IMR-90 (cell line): ENCODE results near the gene KCNJ18. TPM values are rescaled to one million over a fixed set of nuclear protein-coding genes. Genes with fewer than 3 reads are reported as not detected.
"Not testable (repeated sequence)": the region's sequence is repeated elsewhere in the genome, so short reads cannot be mapped to it uniquely, and the experiment has no call there.

Source experiments
- ATAC-seq: fragments of 200-7000 bp; cut with Tn5 transposase; 2 replicates; pipeline ENCODE4 v1.9.1; 2020; ENCODE audit warnings: low read depth, mild to moderate bottlenecking, moderate library complexity
- BruUV-seq: library from RNA; stranded (reverse); fragments of 400-500 nt; replicated peaks from 2 replicates; lab custom pipeline; 2021; lab: Mats Ljungman, UMichigan
- CTCF ChIA-PET: fragments of 300-600 bp; formaldehyde crosslinking; extraction: SDS; loops from one replicate; lab custom pipeline; 2021; ENCODE audit warnings: antibody characterized with exemption; lab: Yijun Ruan, JAX
- POLR2A ChIA-PET: fragments of 300-600 bp; sonication (Branson Sonifier 250); formaldehyde crosslinking; loops from one replicate; lab custom pipeline; 2022; ENCODE audit warnings: antibody characterized with exemption; ENCODE audit not compliant: unreplicated experiment; lab: Charles Lee
- DNase-seq: peaks from one replicate; pipeline ENCODE4 v3.0.0; 2013
- H2AFZ ChIP-seq: replicated peaks from 2 replicates; pipeline ENCODE3; 2013; ENCODE audit warnings: low read length, mild to moderate bottlenecking; ENCODE audit not compliant: poor library complexity
- H2AK5ac ChIP-seq: 2 replicates; pipeline ENCODE4 v1.6.1; 2013; ENCODE audit warnings: low read depth, low read length, inconsistent platforms
- H2AK9ac ChIP-seq: replicated peaks from 2 replicates; pipeline ENCODE3; 2013; ENCODE audit warnings: mild to moderate bottlenecking, low read depth, low read length, moderate library complexity; ENCODE audit not compliant: poor library complexity
- H2BK120ac ChIP-seq: 2 replicates; pipeline ENCODE4 v1.6.1; 2013; ENCODE audit warnings: low read depth, low read length, inconsistent platforms
- H2BK15ac ChIP-seq: 3 replicates; pipeline ENCODE4 v1.6.1; 2013; ENCODE audit warnings: low read depth, low read length, inconsistent platforms
- H2BK20ac ChIP-seq: 2 replicates; pipeline ENCODE4 v1.6.1; 2013; ENCODE audit warnings: low read depth, mild to moderate bottlenecking, inconsistent platforms, low read length, moderate library complexity
- H2BK5ac ChIP-seq: 2 replicates; pipeline ENCODE4 v1.6.1; 2013; ENCODE audit warnings: mild to moderate bottlenecking, low read depth, low read length, inconsistent platforms; ENCODE audit not compliant: poor library complexity, severe bottlenecking
- H3K14ac ChIP-seq: replicated peaks from 2 replicates; pipeline ENCODE4 v1.6.1; 2013; ENCODE audit warnings: low read depth, low read length, inconsistent platforms
- H3K18ac ChIP-seq: 2 replicates; pipeline ENCODE4 v1.6.1; 2013; ENCODE audit warnings: low read depth, low read length, control low read depth
- H3K23ac ChIP-seq: 2 replicates; pipeline ENCODE4 v1.6.1; 2013; ENCODE audit warnings: low read depth, low read length, inconsistent platforms
- H3K27ac ChIP-seq: 2 replicates; pipeline ENCODE4 v1.5.1; 2013; ENCODE audit warnings: mild to moderate bottlenecking, control low read depth, low read length; ENCODE audit not compliant: insufficient read depth
- H3K27me3 ChIP-seq: 2 replicates; pipeline ENCODE4 v1.6.1; 2013; ENCODE audit warnings: low read length; ENCODE audit not compliant: control insufficient read depth, insufficient read depth
- H3K36me3 ChIP-seq: 2 replicates; pipeline ENCODE4 v1.6.1; 2013; ENCODE audit warnings: low read length, mixed read lengths; ENCODE audit not compliant: control insufficient read depth, insufficient read depth
- H3K4ac ChIP-seq: 2 replicates; pipeline ENCODE4 v1.6.1; 2013; ENCODE audit warnings: low read depth, low read length, inconsistent platforms
- H3K4me1 ChIP-seq: 2 replicates; pipeline ENCODE4 v1.6.1; 2013; ENCODE audit warnings: low read length, mixed read lengths; ENCODE audit not compliant: control insufficient read depth, insufficient read depth
- H3K4me2 ChIP-seq: 2 replicates; pipeline ENCODE4 v1.6.1; 2013; ENCODE audit warnings: low read depth, mild to moderate bottlenecking, control low read depth, low read length, moderate library complexity
- H3K4me3 ChIP-seq: 2 replicates; pipeline ENCODE4 v1.5.1; 2013; ENCODE audit warnings: low read depth, mild to moderate bottlenecking, control low read depth, low read length, moderate library complexity; ENCODE audit not compliant: insufficient read depth
- H3K56ac ChIP-seq: 2 replicates; pipeline ENCODE4 v1.6.1; 2013; ENCODE audit warnings: low read length, inconsistent platforms; ENCODE audit not compliant: insufficient read depth; ENCODE audit errors: extremely low read depth
- H3K79me1 ChIP-seq, 2 experiments: 2 replicates each; pipeline ENCODE4 v1.6.1; 2013; ENCODE audit warnings: low read length in 2 of 2, inconsistent platforms in 1 of 2, low read depth in 1 of 2
- H3K9ac ChIP-seq: 2 replicates; pipeline ENCODE4 v1.6.1; 2013; ENCODE audit warnings: low read depth, low read length, control low read depth
- H3K9me1 ChIP-seq: 2 replicates; pipeline ENCODE4 v1.6.1; 2013; ENCODE audit warnings: low read length, inconsistent platforms; ENCODE audit not compliant: insufficient read depth
- H3K9me3 ChIP-seq: 2 replicates; pipeline ENCODE4 v1.6.1; 2013; ENCODE audit warnings: low read length; ENCODE audit not compliant: control insufficient read depth, insufficient read depth
- H4K20me1 ChIP-seq: 2 replicates; pipeline ENCODE4 v1.6.1; 2013; ENCODE audit warnings: low read length, inconsistent platforms; ENCODE audit not compliant: insufficient read depth
- H4K5ac ChIP-seq: 2 replicates; pipeline ENCODE4 v1.6.1; 2013; ENCODE audit warnings: mild to moderate bottlenecking, low read depth, low read length, control low read depth
- H4K8ac ChIP-seq, 2 experiments: 2 replicates each; pipeline ENCODE4 v1.6.1; 2013; ENCODE audit warnings: low read depth in 2 of 2, low read length in 2 of 2, control low read depth in 1 of 2, inconsistent platforms in 1 of 2
- H4K91ac ChIP-seq: 2 replicates; pipeline ENCODE4 v1.6.1; 2013; ENCODE audit warnings: low read depth, low read length, inconsistent platforms; ENCODE audit not compliant: insufficient read depth
- WGBS, 2 experiments: methylation state at CpG; one replicate each; pipeline versions ENCODE4 v1.1.5 to v1.1.7; 2013; ENCODE audit warnings: missing lambda C conversion rate in 2 of 2; ENCODE audit not compliant: insufficient read length in 1 of 2; ENCODE audit errors: extremely low coverage in 2 of 2; 5-methylcytosine and 5-hydroxymethylcytosine counted together
- dilution Hi-C: fragments of 300-500 bp; cut with HindIII; formaldehyde crosslinking; loops from one replicate; pipeline ENCODE4 v1.14.3; 2018; ENCODE audit warnings: low sequenced_read_pairs; ENCODE audit not compliant: unreplicated experiment
- in situ Hi-C: fragments of 300-500 bp; cut with MboI; formaldehyde crosslinking; loops from 3 replicates; pipeline ENCODE4 v1.14.3; 2019; ENCODE audit warnings: low sequenced_read_pairs, inconsistent platforms, mixed read lengths
- intact Hi-C: fragments of 100-400 bp; cut with micrococcal nuclease; formaldehyde crosslinking; loops from 2 replicates; pipeline ENCODE4 v1.10.0; 2022
- polyA plus RNA-seq, 3 experiments: library from polyadenylated mRNA; depleted of rRNA; stranded (reverse); fragments of >200 nt; gene quantifications; 2 replicates each; pipeline ENCODE4 v1.2.3, GENCODE V29; 2012; ENCODE audit warnings: low replicate concordance in 1 of 3
- total RNA-seq: library from RNA; depleted of rRNA; stranded (reverse); fragments of >200 nt; gene quantifications from 2 replicates; pipeline ENCODE4 v1.2.3, GENCODE V29; 2012

KCNJ18 gene
- total and polyA plus RNA-seq, 2 of the 4 experiments (the other 2 are of a cell fraction), result not detected

DNA sequence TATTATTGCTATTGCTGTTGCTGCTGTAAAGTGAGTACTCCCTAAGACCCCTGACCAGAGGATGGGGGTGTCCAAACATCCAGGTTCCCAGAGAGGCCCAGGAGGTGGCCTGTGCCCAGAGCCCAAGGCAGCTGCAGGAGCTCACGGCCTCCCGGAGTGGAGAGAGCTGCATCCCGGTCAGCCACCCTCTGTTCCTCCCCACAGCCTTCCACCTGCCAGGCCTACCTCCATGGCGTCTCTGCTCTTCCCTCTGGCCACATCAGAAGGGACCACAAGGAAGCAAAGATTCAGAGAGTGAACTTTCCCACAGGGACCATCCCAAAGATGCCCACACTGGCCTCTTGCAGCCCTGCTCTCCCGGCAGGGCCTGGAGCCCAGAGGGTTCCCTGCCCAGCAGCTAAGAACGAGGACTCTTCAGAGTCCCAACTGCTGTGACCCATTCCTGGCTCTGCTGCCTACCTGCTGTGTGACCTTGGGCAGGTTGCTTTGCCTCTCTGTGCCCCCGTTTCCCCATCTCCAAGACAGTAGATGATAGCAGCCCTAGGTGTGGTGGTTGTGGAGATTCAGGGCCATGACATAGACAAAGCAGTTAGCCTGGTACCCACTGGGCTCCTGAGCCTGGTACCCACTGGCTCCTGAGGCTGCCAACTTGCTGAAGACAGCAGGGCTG, 53.2 kb downstream of the KCNJ18 start:
- H3K56ac ChIP-seq, ATAC-seq, H3K4me2 ChIP-seq, H3K4me1 ChIP-seq, H3K27me3 ChIP-seq, intact Hi-C loops, H2AFZ ChIP-seq, H2BK20ac ChIP-seq, H4K8ac ChIP-seq, H2BK15ac ChIP-seq, H3K4me3 ChIP-seq, H4K5ac ChIP-seq, H4K20me1 ChIP-seq, H3K18ac ChIP-seq, H3K9ac ChIP-seq, POLR2A ChIA-PET, H2BK5ac ChIP-seq, H3K27ac ChIP-seq, H2AK5ac ChIP-seq, H3K79me1 ChIP-seq, H2AK9ac ChIP-seq, H2BK120ac ChIP-seq, H3K4ac ChIP-seq, DNase-seq, H3K14ac ChIP-seq, H3K9me3 ChIP-seq, dilution Hi-C loops, H3K36me3 ChIP-seq, in situ Hi-C loops, H3K9me1 ChIP-seq, H3K23ac ChIP-seq, H4K91ac ChIP-seq, BruUV-seq, CTCF ChIA-PET: not testable (repeated sequence)
- WGBS, 2 experiments, result 26% methylated on average over 5 of the region's 7 CpGs; no CpG with 5 or more reads in 1 of the 2 experiments

DNA sequence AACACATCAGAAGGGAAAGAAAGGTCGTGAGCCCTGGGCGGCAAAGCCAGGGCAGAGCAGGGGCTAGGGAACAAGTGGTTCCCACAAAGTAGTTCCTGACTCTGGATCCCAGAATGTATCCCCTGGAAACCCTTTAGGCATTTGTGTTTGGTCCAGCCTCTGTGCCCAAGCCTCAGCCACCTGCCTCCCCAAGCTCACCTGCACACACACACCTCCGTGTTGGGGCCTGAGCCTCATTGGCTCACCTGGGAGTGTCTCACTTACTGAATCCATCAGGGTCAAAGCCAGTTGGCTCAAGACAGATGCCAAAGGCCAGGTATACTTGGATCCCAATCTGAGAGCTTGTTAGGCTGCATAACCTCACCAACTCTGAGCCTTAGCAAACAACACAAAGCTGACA, 54.1 kb downstream of the KCNJ18 start:
- H3K14ac ChIP-seq, DNase-seq, H4K8ac ChIP-seq, H2BK5ac ChIP-seq, H2BK15ac ChIP-seq, H3K4me2 ChIP-seq, H3K9ac ChIP-seq, POLR2A ChIA-PET, ATAC-seq, H2BK20ac ChIP-seq, BruUV-seq, intact Hi-C loops, H3K56ac ChIP-seq, H3K79me1 ChIP-seq, H3K27me3 ChIP-seq, H3K4ac ChIP-seq, H3K9me1 ChIP-seq, H4K5ac ChIP-seq, H3K4me1 ChIP-seq, H3K23ac ChIP-seq, H2BK120ac ChIP-seq, H3K27ac ChIP-seq, dilution Hi-C loops, H2AK9ac ChIP-seq, H2AK5ac ChIP-seq, CTCF ChIA-PET, H3K36me3 ChIP-seq, H4K91ac ChIP-seq, H3K18ac ChIP-seq, H2AFZ ChIP-seq, in situ Hi-C loops, H4K20me1 ChIP-seq, H3K4me3 ChIP-seq: not testable (repeated sequence)
- no CpG with 5 or more reads among the region's 3 CpGs for WGBS, 2 experiments
- H3K9me3 ChIP-seq, result peaks cover 12% of the 10 kb centered on the region; the same call in 1 of the 2 replicates
